H9 (cell line): Measurements from ENCODE around the gene MCAT. TPM values are rescaled to one million over a fixed set of nuclear protein-coding genes. Genes with fewer than 3 reads are reported as not detected.

Experiments
- DNase-seq: peaks from one replicate; pipeline ENCODE4 v3.0.0-alpha.2; 2017
- H2AFZ ChIP-seq: one replicate; pipeline ENCODE4 v1.6.1; 2013; ENCODE audit warnings: mild to moderate bottlenecking, low read length, control low read depth, moderate library complexity
- H2AK5ac ChIP-seq: 2 replicates; pipeline ENCODE4 v1.6.1; 2013; ENCODE audit warnings: low read length, control low read depth, mixed read lengths; ENCODE audit not compliant: insufficient read length
- H2BK120ac ChIP-seq: one replicate; pipeline ENCODE4 v1.6.1; 2013; ENCODE audit warnings: low read depth, mild to moderate bottlenecking, low read length, control low read depth, inconsistent platforms; ENCODE audit not compliant: poor library complexity, severe bottlenecking
- H2BK12ac ChIP-seq: 2 replicates; pipeline ENCODE4 v1.6.1; 2013; ENCODE audit warnings: low read length, control low read depth, mixed read lengths, low read depth; ENCODE audit not compliant: insufficient read length
- H2BK15ac ChIP-seq: 2 replicates; pipeline ENCODE4 v1.6.1; 2013; ENCODE audit warnings: low read depth, low read length, control low read depth
- H2BK20ac ChIP-seq: one replicate; pipeline ENCODE4 v1.6.1; 2013; ENCODE audit warnings: low read depth, mild to moderate bottlenecking, low read length, control low read depth, inconsistent platforms; ENCODE audit not compliant: poor library complexity, severe bottlenecking
- H2BK5ac ChIP-seq: 2 replicates; pipeline ENCODE4 v1.6.1; 2013; ENCODE audit warnings: low read length, control low read depth, mixed read lengths; ENCODE audit not compliant: insufficient read length
- H3K14ac ChIP-seq: 2 replicates; pipeline ENCODE4 v1.6.1; 2013; ENCODE audit warnings: low read length, control low read depth; ENCODE audit not compliant: insufficient read depth
- H3K18ac ChIP-seq: 2 replicates; pipeline ENCODE4 v1.6.1; 2013; ENCODE audit warnings: low read depth, mild to moderate bottlenecking, mixed read lengths, low read length, control low read depth; ENCODE audit not compliant: insufficient read length
- H3K23ac ChIP-seq: 2 replicates; pipeline ENCODE4 v1.6.1; 2013; ENCODE audit warnings: low read length, control low read depth, mixed read lengths, low read depth; ENCODE audit not compliant: insufficient read length
- H3K23me2 ChIP-seq: 2 replicates; pipeline ENCODE4 v1.6.1; 2013; ENCODE audit warnings: low read depth, mild to moderate bottlenecking, mixed read lengths, low read length, control low read depth; ENCODE audit not compliant: insufficient read length, poor library complexity, severe bottlenecking
- H3K27ac ChIP-seq: 2 replicates; pipeline ENCODE4 v1.5.1; 2013; ENCODE audit warnings: low read length, control low read depth, mixed read lengths, low read depth; ENCODE audit not compliant: insufficient read length
- H3K27me3 ChIP-seq: 2 replicates; pipeline ENCODE4 v1.6.1; 2013; ENCODE audit warnings: low read length, control low read depth, inconsistent platforms; ENCODE audit not compliant: insufficient read depth
- H3K4ac ChIP-seq: 2 replicates; pipeline ENCODE4 v1.6.1; 2013; ENCODE audit warnings: low read depth, mild to moderate bottlenecking, control low read depth, inconsistent platforms, low read length, moderate library complexity
- H3K4me1 ChIP-seq: 2 replicates; pipeline ENCODE4 v1.6.1; 2013; ENCODE audit warnings: low read length, control low read depth, inconsistent platforms; ENCODE audit not compliant: insufficient read depth
- H3K4me2 ChIP-seq: 2 replicates; pipeline ENCODE4 v1.6.1; 2013; ENCODE audit warnings: low read length, control low read depth, mixed read lengths; ENCODE audit not compliant: insufficient read length, insufficient read depth
- H3K56ac ChIP-seq: 2 replicates; pipeline ENCODE4 v1.6.1; 2013; ENCODE audit warnings: low read depth, mild to moderate bottlenecking, mixed read lengths, low read length, control low read depth; ENCODE audit not compliant: insufficient read length
- H3K79me1 ChIP-seq: 2 replicates; pipeline ENCODE4 v1.6.1; 2013; ENCODE audit warnings: low read depth, mild to moderate bottlenecking, moderate library complexity, low read length, control low read depth, inconsistent platforms; ENCODE audit not compliant: insufficient read depth, poor library complexity, severe bottlenecking
- H3K79me2 ChIP-seq: 2 replicates; pipeline ENCODE4 v1.6.1; 2013; ENCODE audit warnings: low read length, control low read depth, inconsistent platforms; ENCODE audit not compliant: insufficient read depth
- H3K9ac ChIP-seq: 2 replicates; pipeline ENCODE4 v1.6.1; 2013; ENCODE audit warnings: low read length, control low read depth, mixed read lengths; ENCODE audit not compliant: insufficient read length; ENCODE audit errors: extremely low read depth
- H3K9me3 ChIP-seq: one replicate; pipeline ENCODE4 v1.6.1; 2013; ENCODE audit warnings: low read depth, low read length, inconsistent platforms; ENCODE audit not compliant: control insufficient read depth
- H3T11ph ChIP-seq: one replicate; pipeline ENCODE4 v1.6.1; 2013; ENCODE audit warnings: mild to moderate bottlenecking, low read length, control low read depth, inconsistent platforms
- H4K20me1 ChIP-seq: one replicate; pipeline ENCODE4 v1.6.1; 2013; ENCODE audit not compliant: control insufficient read depth, insufficient read length, insufficient read depth
- H4K5ac ChIP-seq: 2 replicates; pipeline ENCODE4 v1.6.1; 2013; ENCODE audit warnings: low read depth, mild to moderate bottlenecking, mixed read lengths, low read length, control low read depth; ENCODE audit not compliant: insufficient read length
- H4K8ac ChIP-seq: replicated peaks from 2 replicates; pipeline ENCODE4 v1.6.1; 2013; ENCODE audit warnings: low read length, control low read depth, mixed read lengths, low read depth; ENCODE audit not compliant: insufficient read length
- H4K91ac ChIP-seq: 2 replicates; pipeline ENCODE4 v1.6.1; 2013; ENCODE audit warnings: low read depth, mild to moderate bottlenecking, moderate library complexity, mixed read lengths, low read length, control low read depth; ENCODE audit not compliant: insufficient read length
- H3K27ac Mint-ChIP-seq, 3 experiments: 2 replicates in 2 of 3; 3 replicates in 1 of 3; pipeline ENCODE4 v1.8.0; 2020 to 2021; ENCODE audit warnings: mixed read lengths in 3 of 3, mild to moderate bottlenecking in 1 of 3, moderate library complexity in 1 of 3
- H3K27me3 Mint-ChIP-seq: 2 replicates; pipeline ENCODE4 v1.8.0; 2021; ENCODE audit warnings: low read depth, mild to moderate bottlenecking, moderate library complexity, mixed read lengths
- H3K36me3 Mint-ChIP-seq, 3 experiments: 2 replicates in 2 of 3; 3 replicates in 1 of 3; pipeline ENCODE4 v1.8.0; 2020 to 2021; ENCODE audit warnings: low read depth in 3 of 3, mixed read lengths in 3 of 3; ENCODE audit not compliant: insufficient read depth in 1 of 3
- H3K4me1 Mint-ChIP-seq, 2 experiments: 2 replicates each; pipeline ENCODE4 v1.8.0; 2020; ENCODE audit warnings: mixed read lengths in 2 of 2
- H3K4me3 Mint-ChIP-seq, 2 experiments: 2 replicates in 1 of 2; 3 replicates in 1 of 2; pipeline ENCODE4 v1.8.0; 2020 to 2021; ENCODE audit warnings: mild to moderate bottlenecking in 2 of 2, mixed read lengths in 2 of 2, moderate library complexity in 1 of 2
- H3K9me3 Mint-ChIP-seq, 2 experiments: 2 replicates in 1 of 2; 3 replicates in 1 of 2; pipeline ENCODE4 v1.8.0; 2020; ENCODE audit warnings: mild to moderate bottlenecking in 2 of 2, mixed read lengths in 2 of 2, moderate library complexity in 1 of 2
- CTCF ChIP-seq: fragments of 200-600 bp; sonication (generic); conservative IDR thresholded peaks from 3 replicates; pipeline ENCODE4 v1.8.0; 2021; ENCODE audit warnings: antibody characterized with exemption, mild to moderate bottlenecking
- WGBS: extraction: QIAGEN DNeasy Blood & Tissue Kit; methylation state at CpG from one replicate; pipeline ENCODE4 v1.1.7; 2013; ENCODE audit warnings: missing lambda C conversion rate, low lambda C conversion rate, mixed read lengths; ENCODE audit not compliant: insufficient read length; ENCODE audit errors: extremely low coverage; 5-methylcytosine and 5-hydroxymethylcytosine counted together
- total RNA-seq: library from RNA; stranded (reverse); gene quantifications from 2 replicates; pipeline ENCODE4 v1.2.1, GENCODE V29; 2021

Gene MCAT
- total RNA-seq, 1 experiment from 2014 or later = 20.3 TPM

- Histone ChIP-seq H3K27ac (no peak within 1 kb of the TSS), H2BK15ac (no peak within 1 kb of the TSS), H3K56ac (no peak within 1 kb of the TSS), H2BK20ac (no peak within 1 kb of the TSS), H4K91ac (no peak within 1 kb of the TSS), H3K27me3 (no peaks in the 10 kb centered on the region), H4K5ac (no peak within 1 kb of the TSS), H3K4me2 (peak within 1 kb of the TSS; percentile 89), H3K9me3 (no peaks in the 10 kb centered on the region), H2BK5ac (no peak within 1 kb of the TSS), H3K18ac (peak within 1 kb of the TSS; percentile 79), H3K4me1 (no peaks in the 10 kb centered on the region), H3K14ac (peak within 1 kb of the TSS; percentile 83), H2BK120ac (no peak within 1 kb of the TSS), H4K20me1 (no peaks in the 10 kb centered on the region), H3K23ac (no peak within 1 kb of the TSS), H3K23me2 (peaks cover 5% of the 10 kb centered on the region), H3K79me2 (no peaks in the 10 kb centered on the region), H3K9ac (peak within 1 kb of the TSS; percentile 77), H4K8ac (no peak within 1 kb of the TSS), H2BK12ac (no peak within 1 kb of the TSS), H3K4ac (no peak within 1 kb of the TSS), H2AK5ac (no peak within 1 kb of the TSS), H3T11ph (no peak within 1 kb of the TSS), H3K79me1 (no peaks in the 10 kb centered on the region), H2AFZ (peak within 1 kb of the TSS; percentile 74)
- Mint-ChIP-seq H3K4me3 (peak within 1 kb of the TSS; percentile 74 to 91), H3K36me3 (peaks cover 0 to 5% (median 0%) of the 10 kb centered on the region in 3 experiments; a peak in 3 of 7 replicates), H3K27ac (peak within 1 kb of the TSS in 2 of 3 experiments; percentile 21 to 71; a peak in 2 of 7 replicates), H3K27me3 (no peaks in the 10 kb centered on the region), H3K4me1 (peaks cover 5 to 19% of the 10 kb centered on the region in 2 experiments; a peak in 3 of 4 replicates), H3K9me3 (no peaks in the 10 kb centered on the region; a peak in 1 of 5 replicates)
- no peak for TF ChIP-seq CTCF
- no CpG with 5 or more reads among the region's 64 CpGs for WGBS
- DNase-seq = peak; percentile 95
Observed at GRCh38 chr22:43088984-43089717, 54.0 kb downstream of the MCAT start, which contains the start of gene TTLL1. TTLL1 (minus strand) TSS chr22:43089391; CDS start chr22:43075586, 13,805 bp downstream.
